Fibroblast of skin of abdomen (primary cell): Measurements from ENCODE around the gene TERB1. TPM values are rescaled to one million over a fixed set of nuclear protein-coding genes. Genes with fewer than 3 reads are reported as not detected.

Experiments
- DNase-seq: peaks from one replicate; pipeline ENCODE4 v3.0.0-alpha.2; 2013
- polyA plus RNA-seq, 2 experiments: library from polyadenylated mRNA; unstranded; fragments of 120-200 nt; gene quantifications; one replicate each; pipeline ENCODE4 v1.2.1, GENCODE V29; 2013; ENCODE audit not compliant: insufficient read length in 2 of 2

TERB1 gene, protein sequence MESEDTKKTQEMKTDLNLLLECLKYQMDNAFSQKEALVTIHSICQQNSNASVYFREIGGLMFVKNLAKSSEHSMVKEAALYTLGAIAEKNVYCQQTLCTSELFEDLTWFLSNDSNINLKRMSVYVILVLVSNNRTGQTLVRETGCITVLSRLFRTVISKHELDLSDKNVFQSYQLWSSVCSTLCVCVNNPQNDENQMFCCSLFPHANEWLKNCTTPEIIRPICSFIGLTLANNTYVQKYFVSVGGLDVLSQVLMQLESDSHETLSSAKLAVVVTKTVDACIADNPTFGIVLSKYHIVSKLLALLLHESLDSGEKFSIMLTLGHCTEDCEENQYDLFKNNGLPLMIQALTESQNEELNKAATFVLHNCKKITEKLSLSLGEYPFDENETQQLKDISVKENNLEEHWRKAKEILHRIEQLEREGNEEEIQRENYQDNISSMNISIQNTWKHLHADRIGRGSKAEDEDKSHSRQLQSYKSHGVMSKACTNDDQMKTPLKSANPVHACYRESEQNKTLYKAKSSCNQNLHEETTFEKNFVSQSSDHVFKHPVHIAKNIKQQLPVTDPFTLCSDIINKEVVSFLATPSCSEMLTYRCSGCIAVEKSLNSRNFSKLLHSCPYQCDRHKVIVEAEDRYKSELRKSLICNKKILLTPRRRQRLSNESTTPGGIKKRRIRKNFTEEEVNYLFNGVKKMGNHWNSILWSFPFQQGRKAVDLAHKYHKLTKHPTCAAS
- not detected for polyA plus RNA-seq (2013, experiment 1 of 2; ENCODE audit: insufficient read length)
- polyA plus RNA-seq (2013, experiment 2 of 2; ENCODE audit: insufficient read length), result not detected

- DNase-seq, result no peak
Measured at GRCh38 chr16:66801320-66802105, at the start of gene TERB1. Gene TERB1 (minus strand): TSS chr16:66801584. CDS start chr16:66796798, 4,786 bp downstream.

GRCh38 chr16:66850115-66850815 lies 48.9 kb upstream of the TERB1 start:
- DNase-seq, result no peak

- DNase-seq, result no peak
Measured at GRCh38 chr16:66849549-66849948, 48.2 kb upstream of the TERB1 start.

DNA sequence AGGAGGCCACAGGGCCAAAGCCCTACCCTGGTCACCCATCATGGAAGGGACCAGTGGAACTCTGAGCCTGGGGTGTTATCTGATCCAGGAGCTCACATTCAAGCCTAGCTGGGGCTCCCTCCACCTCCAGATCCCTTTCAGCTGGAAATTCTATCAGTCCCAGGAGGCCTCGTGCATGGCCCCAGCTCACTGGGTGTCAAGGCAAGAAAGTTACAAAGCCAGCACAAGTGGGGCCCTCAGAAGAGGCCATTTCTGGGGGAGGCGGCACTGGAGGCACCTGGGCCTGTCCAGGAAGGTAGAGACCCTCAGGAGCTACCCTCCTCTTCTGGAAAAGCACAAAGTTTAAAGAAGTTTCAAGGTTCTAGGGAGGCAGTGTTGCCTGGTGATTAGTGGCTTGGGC lies 47.6 kb upstream of the TERB1 start:
- DNase-seq, result no peak

- DNase-seq, result no peak
Measured at GRCh38 chr16:66848172-66848571, 46.8 kb upstream of the TERB1 start.

DNA sequence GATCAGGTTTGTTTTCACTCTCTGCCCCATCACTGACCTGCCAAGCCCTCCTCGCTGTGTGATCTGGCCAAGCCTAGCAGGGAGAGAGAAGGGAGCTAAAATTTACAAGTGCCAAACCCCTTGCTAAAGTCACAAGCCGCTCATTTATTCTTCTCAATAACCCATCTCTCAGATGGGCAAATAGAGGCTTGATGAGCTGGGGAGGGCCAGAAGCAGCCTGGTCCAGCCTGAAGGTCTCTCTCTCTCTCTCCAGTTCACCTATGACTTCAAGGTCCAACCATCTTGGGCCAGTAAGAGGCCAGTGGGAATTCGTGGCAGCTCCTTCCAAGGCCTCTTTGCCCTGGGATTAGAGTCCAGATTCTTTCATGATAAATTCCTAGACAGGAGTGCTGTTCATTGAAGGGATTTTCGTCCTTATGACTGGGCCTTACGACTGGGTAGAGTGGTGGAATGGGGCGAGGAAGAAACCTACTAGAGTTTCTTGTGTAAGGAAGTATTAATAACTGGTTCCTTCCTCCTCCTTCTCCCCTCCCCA lies 46.2 kb upstream of the TERB1 start:
- DNase-seq, result no peak

DNA sequence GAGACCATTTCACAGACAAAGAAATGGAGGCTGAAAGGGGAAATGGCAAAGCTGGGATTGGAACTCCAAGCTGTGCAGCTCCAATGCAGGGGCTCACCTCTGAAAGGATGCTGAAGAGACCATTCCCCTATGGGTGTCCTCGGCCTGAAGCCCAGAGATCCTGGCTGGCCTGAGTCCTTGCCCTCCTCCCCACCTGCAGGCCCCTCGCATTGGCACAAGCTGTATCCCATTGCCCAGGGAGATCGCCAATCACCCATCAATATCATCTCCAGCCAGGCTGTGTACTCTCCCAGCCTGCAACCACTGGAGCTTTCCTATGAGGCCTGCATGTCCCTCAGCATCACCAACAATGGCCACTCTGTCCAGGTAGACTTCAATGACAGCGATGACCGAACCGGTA lies 45.4 kb upstream of the TERB1 start:
- no peak for DNase-seq

- no peak for DNase-seq
Measured at GRCh38 chr16:66846266-66846665, 44.9 kb upstream of the TERB1 start.

DNA sequence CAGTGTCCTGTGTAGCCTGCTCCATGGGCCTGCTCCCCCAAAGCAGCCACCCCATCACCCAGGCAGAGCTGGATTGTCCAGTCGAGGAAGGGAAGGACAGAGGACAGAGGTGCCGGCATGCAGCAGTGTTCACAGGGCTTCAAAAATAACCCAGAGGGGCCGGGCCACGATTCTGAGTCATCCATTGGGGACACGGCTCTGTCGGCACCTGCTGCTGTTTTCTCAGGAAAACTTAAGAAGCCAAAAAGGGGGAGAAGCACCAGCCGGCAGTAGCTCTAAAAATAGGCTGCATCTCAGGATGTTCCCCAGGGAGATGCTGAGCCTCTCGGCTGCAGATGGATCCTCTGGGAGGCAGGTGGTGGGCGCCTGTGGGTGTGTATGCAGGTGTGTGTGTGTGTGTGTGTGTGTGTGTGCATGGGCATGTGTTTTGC lies 44.4 kb upstream of the TERB1 start:
- DNase-seq, result no peak

DNA sequence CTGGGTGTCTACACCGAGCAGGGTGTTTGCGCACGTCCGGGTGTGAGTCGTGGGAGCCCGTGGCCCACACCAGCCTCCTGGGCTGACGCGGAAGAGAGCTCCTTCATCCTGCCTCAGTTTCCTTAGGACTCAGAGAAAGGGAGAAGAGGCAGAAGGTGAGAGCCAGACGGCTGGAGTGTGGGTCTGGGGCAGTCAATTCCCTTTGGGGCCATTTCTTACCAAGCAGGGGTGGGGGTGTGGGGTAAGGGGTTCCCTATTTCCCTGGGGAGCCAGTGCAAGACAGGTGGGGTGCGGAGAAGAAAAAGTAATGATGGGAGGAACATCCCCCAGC lies 43.7 kb upstream of the TERB1 start:
- no peak for DNase-seq

GRCh38 chr16:66844342-66845079 lies 43.1 kb upstream of the TERB1 start, which contains the start of gene CA7:
Gene CA7 (plus strand): TSS chr16:66844414. CDS start chr16:66844488, 74 bp downstream.
- no peak for DNase-seq

DNA sequence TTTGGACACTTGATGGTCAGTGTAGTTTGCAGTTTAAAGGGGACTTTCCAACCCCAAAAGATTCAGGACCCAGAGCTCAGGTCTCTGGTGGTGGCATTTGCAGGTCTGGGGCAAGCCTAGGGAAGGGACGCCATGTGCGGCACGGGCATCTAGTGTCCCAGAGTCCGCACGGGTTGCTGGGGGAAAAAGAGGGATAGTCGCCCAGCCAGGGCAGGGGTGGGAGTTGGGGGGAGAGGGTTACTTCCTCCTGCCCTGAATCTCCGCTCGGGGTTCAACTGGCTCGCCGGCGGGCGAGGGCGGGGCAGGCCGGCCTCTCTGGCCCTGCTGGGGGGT lies 42.6 kb upstream of the TERB1 start:
- DNase-seq, result no peak

DNA sequence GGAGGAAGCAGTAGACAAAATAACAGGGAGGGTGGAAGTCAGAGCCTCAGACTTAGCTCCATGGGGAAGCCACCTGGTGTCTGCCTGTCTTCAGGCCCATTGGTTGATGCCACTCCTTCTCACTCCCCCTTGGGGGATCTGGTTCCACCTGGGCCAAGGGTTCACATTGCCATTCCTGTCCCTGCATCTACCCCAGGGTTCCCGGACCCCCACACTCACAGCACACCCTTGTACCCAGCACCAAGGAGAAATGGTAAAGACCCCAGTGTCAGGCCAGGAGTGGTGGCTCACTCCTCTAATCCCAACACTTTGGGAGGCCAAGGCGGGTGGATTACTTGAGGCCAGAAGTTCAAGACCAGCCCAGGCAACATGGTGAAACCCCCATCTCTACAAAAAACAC lies 41.8 kb upstream of the TERB1 start:
- DNase-seq, result no peak

- DNase-seq, result no peak
Measured at GRCh38 chr16:66842765-66843164, 41.4 kb upstream of the TERB1 start.

- no peak for DNase-seq
Measured at GRCh38 chr16:66841366-66841765, 40.0 kb upstream of the TERB1 start.

GRCh38 chr16:66840883-66841282 lies 39.5 kb upstream of the TERB1 start:
- no peak for DNase-seq

DNA sequence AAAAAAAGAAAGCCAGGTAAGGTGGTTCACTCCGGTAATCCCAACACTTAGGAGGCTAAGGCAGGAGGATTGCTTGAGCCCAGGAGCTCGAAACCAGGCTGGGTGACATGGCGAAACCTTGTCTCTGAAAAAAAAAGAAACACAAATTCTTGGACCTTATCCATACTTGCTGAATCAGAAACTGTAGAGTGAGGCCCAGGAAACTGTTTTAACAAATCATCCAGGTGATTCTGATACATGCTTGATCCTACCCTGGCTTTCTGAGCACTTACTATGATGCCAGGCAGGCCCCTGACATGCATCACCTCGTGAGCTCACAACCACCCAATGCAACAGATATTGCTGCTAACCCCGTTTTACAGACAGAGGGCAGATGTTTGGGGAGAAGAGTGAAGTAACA lies 33.4 kb upstream of the TERB1 start:
- DNase-seq, result no peak

- DNase-seq, result no peak
Measured at GRCh38 chr16:66832661-66833305, 31.4 kb upstream of the TERB1 start.

DNA sequence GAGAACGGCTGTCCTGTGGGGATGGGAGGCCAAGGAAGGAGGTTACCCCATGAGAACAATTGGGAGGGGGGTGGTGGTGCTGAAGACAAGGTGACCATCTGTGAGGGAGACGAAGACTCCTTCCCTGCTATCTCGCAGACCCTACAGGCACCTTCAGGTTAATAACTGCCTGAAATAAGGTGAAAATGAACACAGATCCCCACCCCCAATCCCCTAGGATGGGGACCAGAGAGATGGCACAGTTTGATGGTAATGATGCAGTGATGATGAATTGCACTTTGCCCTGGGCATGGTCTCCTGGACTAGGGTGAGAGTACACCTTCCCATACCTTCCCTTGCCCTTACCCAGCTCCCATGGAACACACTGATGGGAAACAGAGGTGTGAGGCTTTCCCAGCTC lies 30.8 kb upstream of the TERB1 start:
- DNase-seq, result no peak

GRCh38 chr16:66830422-66831404 lies 29.3 kb upstream of the TERB1 start, which contains the start of gene NAE1:
Gene NAE1 (minus strand): TSS chr16:66830976. CDS start chr16:66830899, 77 bp downstream.
- peak; percentile 84 for DNase-seq
